GM18505 (cell line): Measurements from ENCODE around the gene PSMA2.
"Not testable (repeated sequence)": the region's sequence is repeated elsewhere in the genome, so short reads cannot be mapped to it uniquely, and the experiment has no call there.

Source experiments
- ATAC-seq: cut with Tn5 transposase; IDR thresholded peaks from one replicate; pipeline ENCODE4 v1.9.1; 2021; ENCODE audit not compliant: unreplicated experiment
- POLR2A ChIP-seq: IDR thresholded peaks from 4 replicates; pipeline ENCODE4 v1.6.1; 2011; ENCODE audit warnings: borderline replicate concordance; ENCODE audit not compliant: insufficient read depth, insufficient read length; ENCODE audit errors: extremely low read depth

PSMA2 gene

DNA sequence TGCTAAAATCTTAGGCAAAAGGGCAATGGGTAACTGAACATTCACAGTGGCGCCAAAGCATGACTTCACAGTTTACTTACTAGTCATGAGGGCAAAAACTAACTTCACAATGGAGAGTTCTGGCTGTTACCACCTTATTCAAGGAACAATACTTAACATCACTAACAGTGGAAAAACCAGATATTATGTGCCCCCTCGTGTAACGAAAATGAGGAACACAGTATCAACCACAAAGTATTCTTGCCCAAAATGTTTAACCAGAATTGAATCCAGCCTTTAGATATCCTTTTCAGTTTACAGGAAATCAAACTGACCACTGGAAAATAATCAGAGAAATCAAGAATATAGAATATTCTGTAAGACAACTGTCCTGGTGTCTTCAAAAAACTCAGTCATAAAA lies 29.6 kb downstream of the PSMA2 start:
- ATAC-seq = no peak
- TF ChIP-seq POLR2A = no peak

DNA sequence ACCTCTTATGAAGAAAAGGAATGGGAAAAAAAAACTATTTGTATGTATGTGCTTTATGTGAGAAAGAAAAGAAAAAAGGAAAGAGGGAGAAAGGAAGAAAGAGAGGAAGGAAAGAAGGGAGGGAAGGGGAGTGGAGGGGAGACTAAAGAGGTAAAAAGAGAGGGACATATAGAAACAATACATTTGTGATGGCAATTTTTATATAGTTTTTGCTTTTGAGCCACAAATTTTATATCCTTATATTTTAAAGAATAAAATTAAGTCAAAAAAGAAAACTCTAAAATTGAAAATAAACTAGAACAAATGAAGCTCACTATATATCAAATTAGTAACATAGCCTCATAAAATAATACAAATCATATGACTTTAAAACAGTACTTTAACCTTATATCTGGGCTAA lies 31.1 kb downstream of the PSMA2 start:
- no peak for TF ChIP-seq POLR2A
- ATAC-seq = no peak

GRCh38 chr7:42893346-42894240 lies 38.4 kb downstream of the PSMA2 start:
- no peak for TF ChIP-seq POLR2A
- ATAC-seq = no peak

- no peak for TF ChIP-seq POLR2A
- no peak for ATAC-seq
These were observed 45.0 kb downstream of the PSMA2 start for GRCh38 chr7:42886893-42887505.

DNA sequence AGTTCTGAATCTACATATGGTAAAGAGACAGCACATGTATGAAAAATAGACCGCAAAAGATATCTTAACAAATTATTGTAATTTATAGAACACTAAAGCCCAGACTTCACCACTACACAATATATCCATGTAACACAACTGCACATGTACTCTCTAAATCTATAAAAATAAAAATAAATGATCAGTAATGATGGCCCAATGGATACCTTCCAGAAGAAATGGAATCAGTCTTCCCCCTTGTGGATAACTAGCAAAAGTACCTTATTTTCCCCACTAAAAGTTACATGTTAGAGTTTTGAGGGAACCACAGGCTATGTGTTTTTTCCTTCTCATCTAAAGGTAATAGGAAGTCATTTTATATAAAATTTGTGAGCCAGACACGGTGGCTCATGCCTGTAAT lies 45.8 kb downstream of the PSMA2 start:
- ATAC-seq = no peak
- no peak for TF ChIP-seq POLR2A

DNA sequence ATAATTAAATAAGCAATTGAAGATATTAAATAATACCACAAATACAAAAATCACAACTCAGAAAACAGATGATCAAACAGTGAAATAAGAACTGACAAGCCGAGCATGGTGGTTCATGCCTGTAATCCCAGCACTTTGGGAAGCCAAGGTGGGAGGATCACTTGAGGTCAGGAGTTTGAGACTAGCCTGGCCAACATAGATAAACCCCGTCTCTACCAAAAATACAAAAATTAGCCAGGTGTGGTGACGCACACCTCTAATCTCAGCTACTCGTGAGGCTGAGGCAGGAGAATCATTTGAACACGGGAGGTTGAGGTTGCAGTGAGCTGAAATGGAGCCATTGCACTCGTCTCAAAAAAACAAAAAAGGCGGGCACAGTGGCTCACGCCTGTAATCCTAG lies 46.8 kb downstream of the PSMA2 start:
- ATAC-seq = not testable (repeated sequence)

- peak; percentile 63 for ATAC-seq
- no peak for TF ChIP-seq POLR2A
These were observed 48.0 kb downstream of the PSMA2 start for GRCh38 chr7:42883950-42884349.

DNA sequence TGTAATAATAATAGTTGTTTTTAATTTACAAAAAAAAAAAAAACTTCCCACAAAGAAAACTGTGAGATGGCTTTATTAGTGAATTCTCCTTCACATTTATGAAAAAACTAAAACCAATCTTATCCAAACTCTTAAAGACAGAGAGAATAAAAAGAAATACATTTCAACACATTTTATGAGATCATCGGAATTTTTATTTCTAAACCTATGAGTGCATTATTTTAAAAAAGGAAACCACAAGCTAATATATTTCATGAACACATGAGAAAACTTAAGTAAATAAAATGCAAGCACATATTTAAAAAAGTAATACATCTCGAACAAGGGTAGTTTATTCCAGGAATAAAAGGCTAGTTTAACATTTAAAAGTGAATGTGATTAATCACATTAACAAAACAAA lies 51.6 kb downstream of the PSMA2 start:
- TF ChIP-seq POLR2A = no peak
- no peak for ATAC-seq

GRCh38 chr7:42878303-42878702 lies 53.7 kb downstream of the PSMA2 start:
- no peak for TF ChIP-seq POLR2A
- ATAC-seq = no peak

GRCh38 chr7:42877862-42878261 lies 54.1 kb downstream of the PSMA2 start:
- no peak for TF ChIP-seq POLR2A
- ATAC-seq = no peak

DNA sequence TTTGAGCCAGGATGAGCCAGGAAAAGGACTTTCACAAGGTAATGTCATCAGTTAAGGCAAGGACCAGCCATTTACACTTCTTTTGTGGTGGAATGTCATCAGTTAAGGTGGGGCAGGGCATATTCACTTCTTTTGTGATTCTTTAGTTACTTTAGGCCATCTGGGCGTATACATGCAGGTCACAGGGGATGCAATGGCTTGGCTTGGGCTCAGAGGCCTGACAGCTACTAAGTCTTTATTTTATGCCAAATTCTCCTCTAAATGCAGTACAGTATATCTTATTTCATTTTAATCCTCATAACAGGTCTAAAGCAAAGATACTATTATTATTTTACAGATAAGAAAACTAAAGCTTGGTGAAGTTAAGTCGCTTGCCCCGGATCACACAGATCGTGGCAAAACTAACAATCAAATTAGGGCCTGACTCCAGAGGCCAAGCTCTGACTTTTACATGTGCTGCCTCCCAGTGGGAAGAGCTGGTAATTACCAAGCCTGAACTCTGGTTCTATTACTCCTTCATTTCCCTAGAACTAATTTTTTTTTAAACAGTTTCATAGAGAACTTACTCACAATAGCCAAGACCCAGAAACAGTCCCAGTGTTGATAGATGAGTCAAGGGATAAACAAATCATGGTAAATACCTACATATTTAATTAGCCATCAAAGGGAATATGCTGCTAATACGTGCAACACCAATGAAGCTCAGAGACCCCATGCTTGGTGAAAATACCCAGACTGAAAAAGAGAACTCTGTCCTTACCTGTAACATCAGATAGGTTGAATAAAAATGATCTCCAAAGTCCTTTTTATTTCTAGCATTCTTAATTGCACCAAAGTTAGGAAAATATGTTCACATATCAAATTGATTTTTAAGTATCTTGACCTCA lies 55.5 kb downstream of the PSMA2 start:
- TF ChIP-seq POLR2A = no peak
- ATAC-seq = peak; percentile 73

GRCh38 chr7:42869131-42870020 lies 62.6 kb downstream of the PSMA2 start:
- no peak for TF ChIP-seq POLR2A
- peak; percentile 97 for ATAC-seq
